Colonic mucosa (tissue), 4 donors: ENCODE results near the gene WLS. TPM values are rescaled to one million over a fixed set of nuclear protein-coding genes. Genes with fewer than 3 reads are reported as not detected.

Source experiments
- DNase-seq: peaks from one replicate; pipeline ENCODE4 v3.0.0-alpha.2; 2020
- H3K27ac ChIP-seq: fragments of 200-600 bp; one replicate; pipeline ENCODE4 v1.8.0; 2021
- H3K27me3 ChIP-seq: fragments of 200-600 bp; one replicate; pipeline ENCODE4 v1.8.0; 2021
- H3K36me3 ChIP-seq: fragments of 200-600 bp; one replicate; pipeline ENCODE4 v1.8.0; 2021
- H3K4me1 ChIP-seq: fragments of 200-600 bp; one replicate; pipeline ENCODE4 v1.8.0; 2021; ENCODE audit warnings: mild to moderate bottlenecking
- H3K4me3 ChIP-seq: fragments of 200-600 bp; one replicate; pipeline ENCODE4 v1.8.0; 2021
- H3K9ac ChIP-seq, 2 donors: one replicate each; pipeline ENCODE4 v1.7.0; 2013; ENCODE audit warnings: control low read depth in 2 of 2, low read depth in 2 of 2, low read length in 2 of 2
- H3K9me3 ChIP-seq: fragments of 200-600 bp; one replicate; pipeline ENCODE4 v1.8.0; 2021
- intact Hi-C: fragments of 100-400 bp; cut with DNase I; formaldehyde crosslinking; loops from one replicate; pipeline ENCODE4 v1.14.1; 2022
- total RNA-seq, 2 donors: library from RNA; stranded (reverse); fragmentation: NEBNext Ultra II Directional in 1 of 2; extraction: Animal tissue kit (Norgen Biotek cat#: 25700) in 1 of 2; gene quantifications; one replicate each; pipeline ENCODE4 v1.2.1, GENCODE V29; 2021
- TF ChIP-seq, protein P1 (sequence below): fragments of 200-600 bp; IDR thresholded peaks from one replicate; pipeline ENCODE4 v1.8.0; 2022; ENCODE audit warnings: antibody characterized with exemption, mild to moderate bottlenecking
- donor health status: healthy.
- donor health status: DM: no; HTN: no; CAD: no.
- donor health status: DM: no; HTN: no; CAD: no.

Gene WLS
- total RNA-seq, 2 donors from 2014 or later: 88.3 to 116 TPM

DNA sequence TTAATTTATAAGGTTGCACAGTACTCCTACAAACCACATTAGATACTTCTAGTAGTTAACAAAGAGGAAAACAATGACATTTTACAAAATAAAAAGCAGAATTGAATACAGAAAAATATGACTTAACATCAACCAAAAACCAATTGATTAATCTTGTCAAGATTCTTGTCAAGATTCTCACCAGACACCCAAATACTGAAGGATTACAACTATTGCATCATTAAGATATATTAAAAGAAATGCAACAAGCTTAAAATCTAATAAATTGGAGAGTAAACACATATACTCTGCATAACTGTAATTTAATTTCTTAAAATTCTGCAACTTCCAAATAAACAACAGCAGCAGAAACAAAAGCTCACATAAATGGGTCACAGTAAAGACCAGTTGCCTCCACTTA is 4.7 kb downstream of the WLS start:
- Histone ChIP-seq H3K27ac (no peak overlapping the region), H3K9ac (no peak overlapping the region), H3K4me3 (no peak overlapping the region), H3K9me3 (no peaks in the 10 kb centered on the region), H3K27me3 (no peaks in the 10 kb centered on the region), H3K36me3 (no peaks in the 10 kb centered on the region), H3K4me1 (no peaks in the 10 kb centered on the region)
- TF ChIP-seq, protein P1, sequence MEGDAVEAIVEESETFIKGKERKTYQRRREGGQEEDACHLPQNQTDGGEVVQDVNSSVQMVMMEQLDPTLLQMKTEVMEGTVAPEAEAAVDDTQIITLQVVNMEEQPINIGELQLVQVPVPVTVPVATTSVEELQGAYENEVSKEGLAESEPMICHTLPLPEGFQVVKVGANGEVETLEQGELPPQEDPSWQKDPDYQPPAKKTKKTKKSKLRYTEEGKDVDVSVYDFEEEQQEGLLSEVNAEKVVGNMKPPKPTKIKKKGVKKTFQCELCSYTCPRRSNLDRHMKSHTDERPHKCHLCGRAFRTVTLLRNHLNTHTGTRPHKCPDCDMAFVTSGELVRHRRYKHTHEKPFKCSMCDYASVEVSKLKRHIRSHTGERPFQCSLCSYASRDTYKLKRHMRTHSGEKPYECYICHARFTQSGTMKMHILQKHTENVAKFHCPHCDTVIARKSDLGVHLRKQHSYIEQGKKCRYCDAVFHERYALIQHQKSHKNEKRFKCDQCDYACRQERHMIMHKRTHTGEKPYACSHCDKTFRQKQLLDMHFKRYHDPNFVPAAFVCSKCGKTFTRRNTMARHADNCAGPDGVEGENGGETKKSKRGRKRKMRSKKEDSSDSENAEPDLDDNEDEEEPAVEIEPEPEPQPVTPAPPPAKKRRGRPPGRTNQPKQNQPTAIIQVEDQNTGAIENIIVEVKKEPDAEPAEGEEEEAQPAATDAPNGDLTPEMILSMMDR: no peak
- DNase-seq: no peak
- intact Hi-C loops: no loop called here

DNA sequence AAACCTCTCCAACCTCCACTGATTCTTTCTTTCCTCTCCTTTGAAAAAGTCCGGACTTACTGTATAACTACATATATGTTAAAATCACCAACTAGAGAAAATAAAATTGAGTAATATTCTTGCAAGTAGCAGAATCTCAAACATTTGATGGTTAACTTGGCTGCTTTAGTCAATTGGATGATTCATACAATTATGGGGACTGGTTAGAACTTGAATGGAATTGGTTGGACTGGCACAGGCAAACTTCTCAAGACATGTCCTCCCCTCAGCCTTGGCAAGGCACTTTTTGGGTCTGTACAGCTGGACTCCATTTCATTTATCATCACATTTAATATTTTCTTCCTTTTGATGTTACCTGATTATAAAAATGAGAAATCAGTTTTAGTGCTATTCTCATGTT is 6.5 kb downstream of the WLS start:
- intact Hi-C loops: no loop called here

DNA sequence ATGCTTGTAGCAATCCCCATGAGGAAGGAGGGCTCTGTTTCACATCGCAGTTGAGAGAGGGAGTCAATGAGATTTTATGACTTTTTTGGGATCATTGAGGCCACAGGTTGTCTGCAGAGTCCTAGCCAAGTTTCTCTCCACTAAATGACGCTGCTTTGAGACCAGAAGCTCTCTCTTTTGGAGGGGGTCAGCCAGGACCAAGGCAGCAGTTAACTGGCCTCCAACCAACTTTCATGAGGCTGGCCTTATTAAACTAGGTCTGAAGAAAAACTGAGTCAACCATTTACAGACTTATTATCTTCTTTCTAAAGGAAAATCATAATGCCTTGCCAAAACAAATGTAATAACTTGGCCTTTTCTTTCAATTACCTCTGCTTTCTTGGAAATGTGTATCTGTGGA is 8.6 kb downstream of the WLS start:
- Histone ChIP-seq H3K36me3 (no peaks in the 10 kb centered on the region), H3K9ac (no peak overlapping the region), H3K27me3 (no peaks in the 10 kb centered on the region), H3K4me1 (no peaks in the 10 kb centered on the region), H3K9me3 (no peaks in the 10 kb centered on the region), H3K4me3 (no peak overlapping the region), H3K27ac (no peak overlapping the region)
- intact Hi-C loops: loop anchor here (5.0 kb wide), 1 partner anchor 501 kb away; no protein-coding TSS in a partner anchor
- TF ChIP-seq, protein P1: no peak
- no peak for DNase-seq

More for the DNA sequence above, 6.5 kb downstream of the WLS start:
- TF ChIP-seq, protein P1: no peak
- Histone ChIP-seq H3K36me3 (no peaks in the 10 kb centered on the region), H3K9ac (no peak overlapping the region), H3K27me3 (no peaks in the 10 kb centered on the region), H3K4me3 (no peak overlapping the region), H3K9me3 (no peaks in the 10 kb centered on the region), H3K4me1 (no peaks in the 10 kb centered on the region), H3K27ac (no peak overlapping the region)
- no peak for DNase-seq

DNA sequence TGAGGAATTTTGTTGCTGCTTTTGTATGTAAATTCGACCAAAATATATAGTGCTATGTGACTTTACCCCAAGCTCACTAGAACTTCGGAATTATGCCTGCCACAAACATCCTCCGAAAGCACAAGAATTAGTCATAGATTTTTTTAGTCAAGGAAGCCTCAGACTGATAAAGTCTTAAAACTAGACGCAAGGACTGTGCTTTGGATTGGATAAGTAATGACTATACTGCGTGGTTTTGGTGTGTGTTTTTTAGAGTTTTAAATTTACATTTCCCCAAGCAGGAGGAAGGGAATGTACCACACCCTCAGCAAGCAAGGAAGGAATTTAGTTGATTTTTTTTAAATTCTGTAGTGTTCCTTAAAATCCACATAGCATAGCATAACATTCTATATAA is 10.3 kb downstream of the WLS start:
- intact Hi-C loops: loop anchor here (5.0 kb wide), 1 partner anchor 500 kb away; no protein-coding TSS in a partner anchor
- DNase-seq: no peak
- H3K9ac ChIP-seq: no peak overlapping the region
- TF ChIP-seq, protein P1: no peak
- H3K27me3 ChIP-seq: no peaks in the 10 kb centered on the region
- H3K9me3 ChIP-seq: no peaks in the 10 kb centered on the region
- H3K4me3 ChIP-seq: no peak overlapping the region
- no peaks in the 10 kb centered on the region for H3K36me3 ChIP-seq
- H3K4me1 ChIP-seq: no peaks in the 10 kb centered on the region
- no peak overlapping the region for H3K27ac ChIP-seq

DNA sequence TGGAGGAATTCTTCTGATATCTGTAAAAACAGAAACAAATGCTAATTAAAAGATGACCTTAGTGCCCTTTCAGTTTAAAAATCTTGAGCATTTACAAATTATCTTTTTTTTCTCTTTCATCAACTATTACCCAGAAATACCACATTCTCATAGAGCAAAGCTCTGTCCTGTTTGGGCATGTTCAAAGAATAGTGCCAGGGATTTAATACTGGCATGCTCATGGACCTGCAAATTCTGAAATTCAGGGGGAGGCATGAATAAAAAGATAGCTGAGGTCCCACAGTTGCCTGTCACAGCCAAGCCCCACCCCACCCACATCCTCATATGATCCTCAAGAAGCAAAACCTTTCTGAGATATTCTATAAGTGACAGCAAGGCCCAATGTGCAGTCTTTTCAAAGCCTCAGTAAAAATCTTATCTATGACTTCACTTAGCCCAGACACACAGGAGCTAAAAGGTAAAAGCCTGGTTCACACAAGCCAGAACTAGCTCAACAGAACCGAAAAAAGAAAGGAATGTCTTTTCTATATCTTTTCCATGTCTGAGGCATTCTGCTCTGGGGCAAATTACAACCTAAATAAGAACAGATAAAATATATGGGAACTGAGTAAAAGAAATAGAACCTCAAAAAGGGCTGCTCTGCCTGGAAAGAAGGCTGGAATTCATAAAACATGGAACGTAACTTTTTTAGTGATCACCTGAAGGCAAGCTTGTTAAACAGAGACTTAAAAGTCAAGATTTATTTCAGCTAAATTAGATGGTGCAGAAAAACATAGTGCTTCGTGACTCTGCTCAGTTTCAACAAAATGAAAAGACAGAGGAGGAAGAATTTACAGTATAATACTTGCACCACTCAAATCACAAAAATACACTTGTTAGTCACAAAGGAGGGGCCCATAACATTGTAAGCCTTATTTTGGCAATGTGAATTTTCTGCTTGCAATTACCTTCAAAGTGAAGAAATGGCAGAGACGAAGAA is 11.0 kb downstream of the WLS start:
- no peak overlapping the region for H3K9ac ChIP-seq
- no peak overlapping the region for H3K27ac ChIP-seq
- TF ChIP-seq, protein P1: no peak
- no peaks in the 10 kb centered on the region for H3K36me3 ChIP-seq
- no peaks in the 10 kb centered on the region for H3K9me3 ChIP-seq
- intact Hi-C loops: loop anchor here (5.0 kb wide), 1 partner anchor 499 kb away; no protein-coding TSS in a partner anchor
- H3K4me3 ChIP-seq: no peak overlapping the region
- no peaks in the 10 kb centered on the region for H3K4me1 ChIP-seq
- no peak for DNase-seq
- H3K27me3 ChIP-seq: no peaks in the 10 kb centered on the region
